ENCODE results near the gene CADPS. TPM values are rescaled to one million over a fixed set of nuclear protein-coding genes. Genes with fewer than 3 reads are reported as not detected.
A peak's percentile ranks its signal among the peaks of the same experiment; 100 is the strongest.

CADPS gene
- total RNA-seq, 1 donor from 2014 or later, result 0.10 TPM

DNA sequence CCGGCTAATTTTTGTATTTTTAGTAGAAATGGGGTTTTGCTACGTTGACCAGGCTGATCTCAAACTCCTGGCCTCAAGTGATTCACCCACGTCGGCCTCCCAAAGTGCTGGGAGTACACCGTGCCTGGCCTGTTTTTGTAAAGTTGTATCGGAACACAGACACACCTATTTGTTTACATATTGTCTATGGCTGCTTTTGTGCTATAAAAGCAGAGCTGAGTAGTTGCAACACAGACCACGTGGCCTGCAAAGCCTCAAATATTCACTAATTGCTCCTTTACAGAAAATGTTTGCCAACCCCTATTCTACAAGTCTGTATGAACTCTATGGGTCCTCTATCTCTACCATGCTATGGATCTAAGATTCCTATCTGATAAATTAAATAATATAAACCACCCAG lies 175.5 kb downstream of the CADPS start:
- DNase-seq (ENCODE audit: low spot score), result no peak
- ATAC-seq, result no peak

- ATAC-seq (no peak), DNase-seq (ENCODE audit: low spot score) (no peak)
These were observed 179.2 kb downstream of the CADPS start for GRCh38 chr3:62696011-62696410.

DNA sequence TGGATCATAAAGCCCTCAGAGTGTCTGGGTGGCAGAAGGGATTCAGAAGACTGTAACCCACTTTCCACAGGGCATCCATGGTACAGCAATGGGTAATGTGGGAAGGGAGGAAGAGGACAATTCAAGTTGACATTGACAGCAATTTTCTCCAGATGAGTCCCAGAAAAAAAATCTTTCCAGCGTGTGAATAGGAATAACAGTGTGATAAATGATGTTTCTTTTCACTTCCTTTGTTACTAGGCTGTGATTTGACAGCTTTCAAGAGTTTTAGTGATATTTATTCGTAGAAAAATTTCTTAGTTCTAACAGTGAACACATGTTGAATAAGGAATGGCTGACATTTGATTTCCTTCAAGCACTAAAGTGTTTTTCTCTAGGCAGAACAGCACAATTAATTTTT lies 186.4 kb downstream of the CADPS start:
- ATAC-seq (no peak), DNase-seq (ENCODE audit: low spot score) (no peak)

- ATAC-seq (no peak), DNase-seq (ENCODE audit: low spot score) (no peak)
These were observed 187.2 kb downstream of the CADPS start for GRCh38 chr3:62688050-62688449.

- DNase-seq (ENCODE audit: low spot score), result no peak
- ATAC-seq, result no peak
These were observed 188.5 kb downstream of the CADPS start for GRCh38 chr3:62686503-62687294.

- DNase-seq (ENCODE audit: low spot score) (no peak), ATAC-seq (no peak)
These were observed 192.4 kb downstream of the CADPS start for GRCh38 chr3:62682826-62683225.

DNA sequence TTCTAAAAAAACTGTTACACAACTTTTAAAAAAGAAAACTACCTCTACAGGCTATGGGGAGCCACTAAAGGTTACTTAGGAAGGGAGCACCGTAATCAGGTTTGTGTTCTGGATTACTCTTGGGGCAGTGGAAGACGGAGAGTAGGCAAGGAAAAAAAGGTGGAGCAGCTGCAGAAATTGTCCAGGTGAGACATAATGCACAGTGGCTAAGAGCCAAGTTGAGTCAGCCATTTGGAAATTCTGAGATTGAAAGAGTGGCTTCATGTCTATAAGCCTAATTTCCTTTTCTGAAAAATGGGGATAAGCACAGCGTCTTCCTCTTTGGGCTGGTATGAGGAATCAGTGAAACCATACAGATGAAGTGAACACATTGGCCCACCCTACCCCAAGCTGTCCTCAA lies 195.2 kb downstream of the CADPS start:
- DNase-seq (ENCODE audit: low spot score) (no peak), ATAC-seq (no peak)

GRCh38 chr3:62678841-62679240 lies 196.4 kb downstream of the CADPS start:
- ATAC-seq (no peak), DNase-seq (ENCODE audit: low spot score) (no peak)

DNA sequence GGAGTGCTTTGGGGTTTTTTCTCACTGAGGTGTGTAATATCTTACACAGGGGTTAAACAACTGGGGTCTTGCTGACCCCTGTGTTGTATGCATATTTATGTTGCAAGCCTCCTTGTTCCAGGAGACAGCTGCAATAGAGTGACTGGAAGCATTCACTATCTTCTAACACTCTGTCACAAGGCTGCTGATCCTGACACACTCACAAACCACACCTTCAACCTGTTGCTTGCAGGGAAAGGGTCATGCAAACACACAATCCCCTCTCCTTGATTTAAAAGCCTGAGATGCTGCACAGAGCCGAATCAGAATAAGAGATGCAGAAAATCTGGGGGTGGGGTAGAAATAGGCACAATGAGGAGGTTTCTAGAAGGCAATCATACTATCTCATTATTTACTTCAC lies 197.3 kb downstream of the CADPS start:
- ATAC-seq (no peak), DNase-seq (ENCODE audit: low spot score) (no peak)

GRCh38 chr3:62676689-62677271 lies 198.4 kb downstream of the CADPS start:
- ATAC-seq (no peak), DNase-seq (ENCODE audit: low spot score) (no peak)

- DNase-seq (ENCODE audit: low spot score) (no peak), ATAC-seq (no peak)
These were observed 199.7 kb downstream of the CADPS start for GRCh38 chr3:62675492-62675891.

GRCh38 chr3:62672988-62673313 lies 202.3 kb downstream of the CADPS start:
- no peak for ATAC-seq
- DNase-seq (ENCODE audit: low spot score), result no peak

DNA sequence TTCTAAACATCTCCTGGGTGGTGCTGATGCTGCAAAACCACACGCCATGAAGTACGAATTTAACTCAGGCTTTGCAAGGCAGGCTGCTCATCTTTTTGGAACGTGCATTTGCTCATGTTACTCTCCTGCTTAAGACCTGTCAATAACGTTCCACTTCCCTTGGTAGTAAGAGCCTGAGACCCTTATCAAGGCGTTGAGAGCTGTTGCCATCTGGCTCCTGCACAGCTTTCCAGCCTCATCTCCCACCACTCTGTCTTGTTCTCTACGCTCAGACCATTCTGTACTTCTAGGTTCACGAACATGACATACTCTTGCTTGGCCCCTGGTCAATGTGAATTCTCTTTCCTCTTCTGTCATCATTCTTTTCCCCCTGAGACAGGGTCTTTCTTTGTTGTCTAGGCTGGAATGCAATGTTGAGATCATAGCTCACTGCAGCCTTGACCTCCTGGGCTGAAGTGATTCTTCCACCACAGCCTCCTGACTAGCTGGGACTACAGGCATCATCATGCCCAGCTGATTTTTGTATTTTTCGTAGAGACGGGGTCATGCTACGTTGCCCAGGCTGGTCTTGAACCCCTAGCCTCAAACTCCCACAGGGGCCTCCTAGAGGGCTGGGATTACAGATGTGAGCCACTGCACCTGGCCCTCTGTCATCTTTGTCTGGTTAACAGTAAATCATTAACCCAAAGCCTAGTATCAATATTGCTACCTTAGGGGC lies 202.8 kb downstream of the CADPS start:
- DNase-seq (ENCODE audit: low spot score), result no peak
- no peak for ATAC-seq

DNA sequence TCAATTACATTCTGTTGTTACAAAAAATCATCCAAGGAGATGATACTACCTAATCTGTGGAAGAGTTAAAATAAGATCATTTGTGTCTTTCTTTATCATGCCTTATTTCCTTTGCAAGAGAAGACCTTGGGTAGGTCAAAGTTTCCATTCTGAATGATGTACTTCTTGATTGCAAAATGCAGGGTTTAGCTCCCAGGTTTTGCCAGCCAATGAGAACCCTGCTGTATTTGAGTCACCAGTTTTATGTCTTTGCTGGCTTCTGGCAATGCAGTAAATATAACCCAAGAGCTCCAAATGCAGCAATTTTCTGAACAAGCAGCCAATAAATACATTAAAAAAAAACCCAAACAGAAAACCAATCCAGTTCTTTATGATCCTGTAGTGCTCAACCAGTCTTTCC lies 204.9 kb downstream of the CADPS start:
- ATAC-seq (no peak), DNase-seq (ENCODE audit: low spot score) (no peak)

- DNase-seq (ENCODE audit: low spot score) (no peak), ATAC-seq (no peak)
These were observed 206.1 kb downstream of the CADPS start for GRCh38 chr3:62669161-62669560.

- no peak for ATAC-seq
- DNase-seq (ENCODE audit: low spot score), result no peak
These were observed 207.5 kb downstream of the CADPS start for GRCh38 chr3:62667714-62668113.

- peak; percentile 55 for DNase-seq (ENCODE audit: low spot score)
- peak; percentile 90 for ATAC-seq
These were observed 209.4 kb downstream of the CADPS start for GRCh38 chr3:62665627-62666437.

GRCh38 chr3:62662677-62663076 lies 212.5 kb downstream of the CADPS start:
- DNase-seq (ENCODE audit: low spot score), result no peak
- no peak for ATAC-seq

GRCh38 chr3:62659660-62660059 lies 215.6 kb downstream of the CADPS start:
- DNase-seq (ENCODE audit: low spot score) (no peak), ATAC-seq (no peak)

GRCh38 chr3:62655691-62656063 lies 219.5 kb downstream of the CADPS start:
- DNase-seq (ENCODE audit: low spot score), result no peak

DNA sequence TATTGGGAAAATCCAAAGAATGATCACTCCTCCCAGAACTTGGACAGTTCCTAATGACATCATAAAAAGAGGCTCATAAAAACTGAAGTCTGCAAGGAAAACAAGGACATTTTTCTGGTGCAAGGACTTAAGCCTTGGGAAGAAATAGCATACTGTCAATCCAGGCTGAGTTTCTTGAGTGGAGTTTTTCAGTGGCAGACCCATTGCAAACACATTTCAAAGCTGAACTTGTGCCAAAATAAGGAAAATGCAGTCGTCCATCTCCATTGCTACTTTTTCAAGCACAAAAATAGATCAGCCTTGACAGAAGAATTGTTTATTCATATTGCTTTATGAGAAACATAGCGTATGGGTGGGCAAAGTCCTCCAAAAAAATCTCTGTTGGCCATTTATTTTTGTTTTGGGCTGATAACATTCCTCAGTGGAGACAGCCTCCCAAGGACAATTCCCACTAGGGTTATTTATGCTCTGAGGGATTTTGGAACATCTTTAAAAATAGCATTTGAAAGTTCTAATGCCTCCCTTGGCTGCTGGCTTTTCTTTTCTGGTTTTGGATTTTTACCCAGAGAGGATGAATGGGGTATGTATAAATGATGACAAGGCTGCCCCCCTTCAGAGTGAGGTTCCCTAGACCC lies 220.0 kb downstream of the CADPS start:
- no peak for ATAC-seq
- no peak for DNase-seq (ENCODE audit: low spot score)

More at GRCh38 chr3:62655691-62656063, 219.5 kb downstream of the CADPS start:
- no peak for ATAC-seq
